ENCODE measurements around the gene CREB3L1. TPM values are rescaled to one million over a fixed set of nuclear protein-coding genes. Genes with fewer than 3 reads are reported as not detected.
A peak's percentile ranks its signal among the peaks of the same experiment; 100 is the strongest.

The CREB3L1 gene
- total and polyA plus RNA-seq, 2 of the 13 experiments (the other 11 are each of a cell fraction or from before 2014, with no cell fraction given), result not detected

DNA sequence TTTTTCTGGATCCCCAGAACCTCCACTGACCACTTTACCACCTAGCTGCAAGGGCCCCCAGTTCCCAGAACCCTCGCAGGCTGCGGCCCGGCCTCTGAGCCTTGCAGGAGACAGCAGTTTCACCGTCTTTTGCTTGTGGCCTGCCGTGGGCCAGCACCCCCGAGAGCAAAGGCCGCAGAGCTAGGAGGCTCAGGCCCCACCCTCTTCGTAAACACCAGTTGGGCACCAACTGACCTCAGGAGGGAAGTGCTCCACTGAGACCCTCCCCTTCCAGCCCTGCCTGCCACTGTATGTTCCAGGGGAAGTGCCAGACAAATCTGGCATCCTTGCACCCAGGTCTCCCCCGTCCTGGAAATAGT, 23.4 kb upstream of the CREB3L1 start (continued):
- no peak for TF ChIP-seq MZF1 (CRISPR knock-in tag; IDR thresholded peaks at IDR 0.05; ENCODE audit: borderline replicate concordance)
- no peak for TF ChIP-seq ZNF550 (CRISPR knock-in tag; IDR thresholded peaks at IDR 0.05; ENCODE audit: borderline replicate concordance)
- no peak for TF ChIP-seq ZBTB8A (CRISPR knock-in tag; IDR thresholded peaks at IDR 0.05; ENCODE audit: borderline replicate concordance, low read depth)
- TF ChIP-seq ATM (IDR thresholded peaks at IDR 0.05; ENCODE audit: borderline replicate concordance), result no peak
- no peak for TF ChIP-seq POLR2G (IDR thresholded peaks at IDR 0.05; ENCODE audit: low read depth, low read length)
- no peak for TF ChIP-seq ZNF136 (CRISPR knock-in tag; IDR thresholded peaks at IDR 0.05; ENCODE audit: low read depth)
- no peak for TF ChIP-seq ZNF382 (CRISPR knock-in tag; IDR thresholded peaks at IDR 0.05; ENCODE audit: borderline replicate concordance)
- TF ChIP-seq ZBTB7A (CRISPR knock-in tag; IDR thresholded peaks at IDR 0.05), result no peak
- no peak for TF ChIP-seq ZSCAN30 (CRISPR knock-in tag; IDR thresholded peaks at IDR 0.05)
- TF ChIP-seq U2AF2 (IDR thresholded peaks at IDR 0.05; ENCODE audit: low read depth, low read length), result no peak
- no peak for TF ChIP-seq ZNF597 (CRISPR knock-in tag; IDR thresholded peaks at IDR 0.05)
- TF ChIP-seq ZNF264 (CRISPR knock-in tag; IDR thresholded peaks at IDR 0.05), result peak; percentile 99
- TF ChIP-seq, protein P1, sequence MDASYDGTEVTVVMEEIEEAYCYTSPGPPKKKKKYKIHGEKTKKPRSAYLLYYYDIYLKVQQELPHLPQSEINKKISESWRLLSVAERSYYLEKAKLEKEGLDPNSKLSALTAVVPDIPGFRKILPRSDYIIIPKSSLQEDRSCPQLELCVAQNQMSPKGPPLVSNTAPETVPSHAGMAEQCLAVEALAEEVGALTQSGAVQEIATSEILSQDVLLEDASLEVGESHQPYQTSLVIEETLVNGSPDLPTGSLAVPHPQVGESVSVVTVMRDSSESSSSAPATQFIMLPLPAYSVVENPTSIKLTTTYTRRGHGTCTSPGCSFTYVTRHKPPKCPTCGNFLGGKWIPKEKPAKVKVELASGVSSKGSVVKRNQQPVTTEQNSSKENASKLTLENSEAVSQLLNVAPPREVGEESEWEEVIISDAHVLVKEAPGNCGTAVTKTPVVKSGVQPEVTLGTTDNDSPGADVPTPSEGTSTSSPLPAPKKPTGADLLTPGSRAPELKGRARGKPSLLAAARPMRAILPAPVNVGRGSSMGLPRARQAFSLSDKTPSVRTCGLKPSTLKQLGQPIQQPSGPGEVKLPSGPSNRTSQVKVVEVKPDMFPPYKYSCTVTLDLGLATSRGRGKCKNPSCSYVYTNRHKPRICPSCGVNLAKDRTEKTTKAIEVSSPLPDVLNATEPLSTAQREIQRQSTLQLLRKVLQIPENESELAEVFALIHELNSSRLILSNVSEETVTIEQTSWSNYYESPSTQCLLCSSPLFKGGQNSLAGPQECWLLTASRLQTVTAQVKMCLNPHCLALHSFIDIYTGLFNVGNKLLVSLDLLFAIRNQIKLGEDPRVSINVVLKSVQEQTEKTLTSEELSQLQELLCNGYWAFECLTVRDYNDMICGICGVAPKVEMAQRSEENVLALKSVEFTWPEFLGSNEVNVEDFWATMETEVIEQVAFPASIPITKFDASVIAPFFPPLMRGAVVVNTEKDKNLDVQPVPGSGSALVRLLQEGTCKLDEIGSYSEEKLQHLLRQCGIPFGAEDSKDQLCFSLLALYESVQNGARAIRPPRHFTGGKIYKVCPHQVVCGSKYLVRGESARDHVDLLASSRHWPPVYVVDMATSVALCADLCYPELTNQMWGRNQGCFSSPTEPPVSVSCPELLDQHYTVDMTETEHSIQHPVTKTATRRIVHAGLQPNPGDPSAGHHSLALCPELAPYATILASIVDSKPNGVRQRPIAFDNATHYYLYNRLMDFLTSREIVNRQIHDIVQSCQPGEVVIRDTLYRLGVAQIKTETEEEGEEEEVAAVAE (CRISPR knock-in tag; IDR thresholded peaks at IDR 0.05; ENCODE audit: borderline replicate concordance), result no peak
- TF ChIP-seq, protein P2, sequence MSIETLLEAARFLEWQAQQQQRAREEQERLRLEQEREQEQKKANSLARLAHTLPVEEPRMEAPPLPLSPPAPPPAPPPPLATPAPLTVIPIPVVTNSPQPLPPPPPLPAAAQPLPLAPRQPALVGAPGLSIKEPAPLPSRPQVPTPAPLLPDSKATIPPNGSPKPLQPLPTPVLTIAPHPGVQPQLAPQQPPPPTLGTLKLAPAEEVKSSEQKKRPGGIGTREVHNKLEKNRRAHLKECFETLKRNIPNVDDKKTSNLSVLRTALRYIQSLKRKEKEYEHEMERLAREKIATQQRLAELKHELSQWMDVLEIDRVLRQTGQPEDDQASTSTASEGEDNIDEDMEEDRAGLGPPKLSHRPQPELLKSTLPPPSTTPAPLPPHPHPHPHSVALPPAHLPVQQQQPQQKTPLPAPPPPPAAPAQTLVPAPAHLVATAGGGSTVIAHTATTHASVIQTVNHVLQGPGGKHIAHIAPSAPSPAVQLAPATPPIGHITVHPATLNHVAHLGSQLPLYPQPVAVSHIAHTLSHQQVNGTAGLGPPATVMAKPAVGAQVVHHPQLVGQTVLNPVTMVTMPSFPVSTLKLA (IDR thresholded peaks at IDR 0.05), result no peak
- TF ChIP-seq BCL6 (CRISPR knock-in tag; IDR thresholded peaks at IDR 0.05), result peak; percentile 42; the same call in 1 of the 2 replicates
- TF ChIP-seq ZNF670 (CRISPR knock-in tag; IDR thresholded peaks at IDR 0.05; ENCODE audit: borderline replicate concordance), result no peak
- TF ChIP-seq ZBTB49 (CRISPR knock-in tag; IDR thresholded peaks at IDR 0.05; ENCODE audit: borderline replicate concordance), result no peak
- TF ChIP-seq E2F2 (CRISPR knock-in tag; IDR thresholded peaks at IDR 0.05; ENCODE audit: borderline replicate concordance), result no peak
